Measurements from ENCODE around the gene OLFM1. TPM values are rescaled to one million over a fixed set of nuclear protein-coding genes. Genes with fewer than 3 reads are reported as not detected.

Gene OLFM1
- total and polyA plus RNA-seq, 7 donors, result 4.8 to 23.1 (median 11.2) TPM

GRCh38 chr9:135102331-135102730 is 14.9 kb downstream of the OLFM1 start:
- Histone ChIP-seq H3K4me3 (no peak overlapping the region), H3K9me3 (no peaks in the 10 kb centered on the region), H3K27ac (peak overlapping the region; percentile 82), H3K27me3 (ENCODE audit: insufficient read depth in 3 of 3, low read length in 2 of 3) (peaks cover 0 to 3% (median 0%) of the 10 kb centered on the region in 3 donors), H3K4me1 (peaks cover 30% of the 10 kb centered on the region), H3K36me3 (ENCODE audit: insufficient read depth in 1 of 2, low read depth in 1 of 2) (no peaks in the 10 kb centered on the region)
- 91 to 93% (median 92%) methylated on average over 12 of the region's 12 CpGs for WGBS, 3 donors
- intact Hi-C loops (cut with DNase I), result no loop called here
- DNase-seq, result no peak
- TF ChIP-seq CTCF (IDR thresholded peaks at IDR 0.05), result no peak
- ATAC-seq, result no peak

GRCh38 chr9:135103001-135103446 is 15.6 kb downstream of the OLFM1 start:
- ATAC-seq (peak; percentile 93 to 96 (median 95)), DNase-seq (peak; percentile 56 to 80)
- 20 to 36% (median 31%) methylated on average over 9 of the region's 9 CpGs for WGBS, 3 donors
- Histone ChIP-seq H3K27me3 (ENCODE audit: insufficient read depth in 3 of 3, low read length in 2 of 3) (peaks cover 0 to 3% (median 0%) of the 10 kb centered on the region in 3 donors), H3K27ac (peak overlapping the region; percentile 82), H3K4me3 (no peak overlapping the region), H3K36me3 (ENCODE audit: insufficient read depth in 1 of 2, low read depth in 1 of 2) (no peaks in the 10 kb centered on the region), H3K9me3 (no peaks in the 10 kb centered on the region), H3K4me1 (peaks cover 30% of the 10 kb centered on the region)
- TF ChIP-seq CTCF (IDR thresholded peaks at IDR 0.05), result no peak
- intact Hi-C loops (cut with DNase I), result no loop called here

- DNase-seq, result no peak
- Histone ChIP-seq H3K27me3 (ENCODE audit: insufficient read depth in 3 of 3, low read length in 2 of 3) (peaks cover 0 to 3% (median 0%) of the 10 kb centered on the region in 3 donors), H3K27ac (peak overlapping the region; percentile 76), H3K4me1 (peaks cover 30% of the 10 kb centered on the region), H3K4me3 (no peak overlapping the region), H3K9me3 (no peaks in the 10 kb centered on the region), H3K36me3 (ENCODE audit: insufficient read depth in 1 of 2, low read depth in 1 of 2) (no peaks in the 10 kb centered on the region)
- no peak for TF ChIP-seq CTCF (IDR thresholded peaks at IDR 0.05)
- peak; percentile 12 to 41 (median 22) for ATAC-seq
- WGBS, 3 donors, result 50 to 64% (median 55%) methylated on average over 26 to 28 of the region's 28 CpGs
- intact Hi-C loops (cut with DNase I), result no loop called here
Observed at GRCh38 chr9:135103931-135104639, 16.6 kb downstream of the OLFM1 start.

- peaks cover 0 to 3% (median 0%) of the 10 kb centered on the region in 3 donors for H3K27me3 ChIP-seq (ENCODE audit: insufficient read depth in 3 of 3, low read length in 2 of 3)
- H3K4me1 ChIP-seq, result peaks cover 30% of the 10 kb centered on the region
- no peaks in the 10 kb centered on the region for H3K36me3 ChIP-seq (ENCODE audit: insufficient read depth in 1 of 2, low read depth in 1 of 2)
- H3K9me3 ChIP-seq, result no peaks in the 10 kb centered on the region
- intact Hi-C loops (cut with DNase I), result no loop called here
- DNase-seq, result no peak
- 58 to 68% (median 67%) methylated on average over 12 of the region's 12 CpGs for WGBS, 3 donors
- peak overlapping the region; percentile 76 for H3K27ac ChIP-seq
- H3K4me3 ChIP-seq, result no peak overlapping the region
- TF ChIP-seq CTCF (IDR thresholded peaks at IDR 0.05), result no peak
- ATAC-seq, result no peak
Observed at GRCh38 chr9:135104761-135105160, 17.3 kb downstream of the OLFM1 start.

All from psoas muscle (tissue), 8 donors.